CD4-positive, alpha-beta memory T cell (primary cell): Measurements from ENCODE around the gene RUNX2. TPM values are rescaled to one million over a fixed set of nuclear protein-coding genes. Genes with fewer than 3 reads are reported as not detected.

Experiments
- CTCF ChIA-PET: fragments of 350-600 bp; sonication (Branson Sonifier 250); formaldehyde crosslinking; loops from one replicate; lab custom pipeline; 2021; ENCODE audit warnings: inconsistent platforms; ENCODE audit not compliant: partially characterized antibody; lab: Charles Lee
- POLR2A ChIA-PET: fragments of 350-600 bp; sonication (Branson Sonifier 250); formaldehyde crosslinking; loops from one replicate; lab custom pipeline; 2021; ENCODE audit not compliant: partially characterized antibody; lab: Charles Lee
- DNase-seq, 5 donors: peaks; one replicate each; pipeline versions ENCODE4 v3.0.0 to v3.0.0-alpha.2; 2020 to 2022; ENCODE audit warnings: mixed read lengths in 1 of 5
- H3K27ac ChIP-seq: one replicate; pipeline ENCODE4 v1.7.0; 2013; ENCODE audit warnings: low read depth, low read length
- H3K27me3 ChIP-seq: 2 replicates; pipeline ENCODE4 v1.7.0; 2013; ENCODE audit warnings: mild to moderate bottlenecking, low read length, moderate library complexity; ENCODE audit not compliant: insufficient read depth
- H3K36me3 ChIP-seq: 2 replicates; pipeline ENCODE4 v1.7.0; 2013; ENCODE audit warnings: mild to moderate bottlenecking, low read length, moderate library complexity; ENCODE audit not compliant: insufficient read depth
- H3K4me1 ChIP-seq: 2 replicates; pipeline ENCODE4 v1.7.0; 2013; ENCODE audit warnings: mild to moderate bottlenecking, low read length, moderate library complexity; ENCODE audit not compliant: insufficient read depth
- H3K4me3 ChIP-seq, 2 donors: one replicate each; pipeline ENCODE4 v1.7.0; 2013; ENCODE audit warnings: low read length in 2 of 2, mild to moderate bottlenecking in 1 of 2
- H3K9me3 ChIP-seq, 2 donors: one replicate each; pipeline ENCODE4 v1.7.0; 2013; ENCODE audit warnings: low read length in 2 of 2, control low read depth in 1 of 2; ENCODE audit not compliant: control insufficient read depth in 1 of 2
- H3K27ac Mint-ChIP-seq, 7 donors: one replicate each; pipeline ENCODE4 v1.8.0; 2020 to 2021; ENCODE audit warnings: mixed read lengths in 7 of 7, mild to moderate bottlenecking in 6 of 7, inconsistent platforms in 3 of 7, moderate library complexity in 3 of 7
- H3K27me3 Mint-ChIP-seq, 2 donors: one replicate each; pipeline ENCODE4 v1.8.0; 2020 to 2021; ENCODE audit warnings: mixed read lengths in 2 of 2
- H3K36me3 Mint-ChIP-seq, 2 donors: one replicate each; pipeline ENCODE4 v1.8.0; 2020 to 2021; ENCODE audit warnings: mixed read lengths in 2 of 2, inconsistent platforms in 1 of 2, mild to moderate bottlenecking in 1 of 2
- H3K4me1 Mint-ChIP-seq, 4 donors: one replicate each; pipeline ENCODE4 v1.8.0; 2020 to 2021; ENCODE audit warnings: mixed read lengths in 4 of 4, mild to moderate bottlenecking in 1 of 4
- H3K4me3 Mint-ChIP-seq, 8 donors: one replicate each; pipeline ENCODE4 v1.8.0; 2020 to 2021; ENCODE audit warnings: mixed read lengths in 8 of 8, mild to moderate bottlenecking in 7 of 8, moderate library complexity in 6 of 8, inconsistent platforms in 3 of 8
- H3K9me3 Mint-ChIP-seq, 8 donors: one replicate each; pipeline ENCODE4 v1.8.0; 2020 to 2021; ENCODE audit warnings: mixed read lengths in 8 of 8, mild to moderate bottlenecking in 5 of 8, inconsistent platforms in 3 of 8, moderate library complexity in 1 of 8
- intact Hi-C: fragments of 100-400 bp; cut with micrococcal nuclease; formaldehyde crosslinking; loops from one replicate; pipeline ENCODE4 v1.15.1; 2023
- polyA plus RNA-seq, 2 donors: library from polyadenylated mRNA; unstranded; fragments of 300-500 nt; fragmentation: Illumina TruSeq; gene quantifications; one replicate each; pipeline ENCODE4 v1.2.3, GENCODE V29; 2021
- total RNA-seq, 2 experiments: library from RNA; stranded (reverse); gene quantifications; one replicate each; pipeline ENCODE4 v1.2.3, GENCODE V29; 2021

RUNX2 gene
- total and polyA plus RNA-seq, 4 experiments from 2014 or later = 4.5 to 26.6 (median 23.3) TPM

GRCh38 chr6:45613656-45614055, 285.5 kb downstream of the RUNX2 start:
- H3K36me3 Mint-ChIP-seq = peaks cover 0 to 8% of the 10 kb centered on the region in 2 donors
- ChIA-PET CTCF (interaction anchor here (1.1 to 2.2 kb wide), 2 partner anchors 27 to 28 kb away, joined by 3 to 4 read pairs; no protein-coding TSS in a partner anchor), POLR2A (no interaction called here)
- Histone ChIP-seq H3K4me1 (no peaks in the 10 kb centered on the region), H3K27ac (no peak overlapping the region), H3K9me3 (no peaks in the 10 kb centered on the region), H3K36me3 (no peaks in the 10 kb centered on the region), H3K4me3 (no peak overlapping the region), H3K27me3 (no peaks in the 10 kb centered on the region)
- H3K4me3 Mint-ChIP-seq = no peak overlapping the region
- no peak overlapping the region for H3K27ac Mint-ChIP-seq
- no peaks in the 10 kb centered on the region for H3K9me3 Mint-ChIP-seq
- intact Hi-C loops = no loop called here
- H3K27me3 Mint-ChIP-seq = no peaks in the 10 kb centered on the region
- peaks cover 0 to 8% (median 4%) of the 10 kb centered on the region in 4 donors for H3K4me1 Mint-ChIP-seq
- DNase-seq = no peak

DNA sequence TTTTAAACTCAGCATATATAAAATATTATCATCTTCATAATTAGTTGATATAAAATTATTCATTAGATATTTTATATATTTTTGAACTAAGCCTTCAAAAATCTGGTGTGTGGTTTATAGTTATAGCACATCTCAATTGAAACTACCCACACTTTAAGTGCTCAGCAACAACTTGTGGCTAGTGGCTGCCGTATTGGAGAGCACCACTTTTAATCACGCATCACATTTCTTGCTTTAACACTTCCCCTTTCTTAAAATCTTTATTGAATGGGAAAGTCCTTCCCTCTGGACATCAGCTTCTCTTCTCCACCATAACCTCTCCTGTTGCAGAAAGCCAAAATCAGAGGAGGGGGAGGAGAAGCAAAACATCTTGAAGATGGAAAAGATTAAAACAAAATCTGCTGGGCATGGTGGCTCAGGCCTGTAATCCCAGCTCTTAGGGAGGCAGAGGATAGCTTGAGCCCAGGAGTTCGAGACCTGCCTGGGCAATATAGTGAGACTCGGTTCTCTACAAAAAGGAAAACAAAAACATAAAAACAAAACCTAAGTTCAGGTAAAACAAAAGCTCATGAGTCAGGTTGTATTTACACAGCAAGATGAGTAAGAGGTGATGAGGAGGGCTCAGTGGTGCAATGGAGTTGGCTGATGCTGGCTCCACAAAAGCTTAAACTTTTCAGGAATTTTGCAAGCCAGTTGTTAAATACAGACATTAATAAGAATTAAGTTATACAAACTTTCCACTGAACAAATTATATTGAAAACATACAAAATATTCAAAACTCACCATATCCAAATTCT, 286.6 kb downstream of the RUNX2 start:
- H3K27ac Mint-ChIP-seq = peak overlapping the region in 1 of 7 donors; percentile 39
- Histone ChIP-seq H3K4me1 (peaks cover 3% of the 10 kb centered on the region), H3K9me3 (no peaks in the 10 kb centered on the region), H3K27ac (no peak overlapping the region), H3K27me3 (no peaks in the 10 kb centered on the region), H3K4me3 (no peak overlapping the region), H3K36me3 (no peaks in the 10 kb centered on the region)
- peaks cover 0 to 3% of the 10 kb centered on the region in 2 donors for H3K36me3 Mint-ChIP-seq
- peaks cover 3 to 13% (median 6%) of the 10 kb centered on the region in 4 donors for H3K4me1 Mint-ChIP-seq
- H3K4me3 Mint-ChIP-seq = no peak overlapping the region
- no peak for DNase-seq
- no peaks in the 10 kb centered on the region for H3K27me3 Mint-ChIP-seq
- intact Hi-C loops = no loop called here
- ChIA-PET POLR2A (interaction anchor here (1.6 kb wide), 1 partner anchor 28 kb away, joined by 7 read pairs; no protein-coding TSS in a partner anchor), CTCF (interaction anchor here (0.6 to 2.2 kb wide), 3 partner anchors 28 to 227 kb away, joined by 3 to 4 read pairs (median 3); no protein-coding TSS in a partner anchor)
- H3K9me3 Mint-ChIP-seq = no peaks in the 10 kb centered on the region

DNA sequence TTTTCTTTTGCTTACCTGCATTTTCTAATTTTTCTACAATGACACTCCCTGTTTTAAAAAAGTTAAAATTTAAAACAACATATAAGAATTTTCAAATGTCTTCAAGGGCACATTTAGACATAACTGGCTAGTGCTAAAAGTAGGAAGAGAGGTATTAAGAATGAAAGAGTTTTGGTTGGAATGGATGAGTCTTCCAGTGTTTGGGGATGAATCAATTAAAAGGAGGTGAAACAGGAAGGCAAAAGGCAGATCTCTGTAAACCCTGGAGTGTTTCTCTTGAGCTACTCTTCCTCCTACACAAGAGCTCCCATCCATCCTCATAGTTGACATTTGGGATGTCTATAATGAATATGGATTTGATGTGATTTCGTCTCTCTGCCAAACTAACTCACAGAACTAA, 288.1 kb downstream of the RUNX2 start:
- intact Hi-C loops = no loop called here
- no peaks in the 10 kb centered on the region for H3K27me3 Mint-ChIP-seq
- peaks cover 0 to 3% of the 10 kb centered on the region in 2 donors for H3K36me3 Mint-ChIP-seq
- DNase-seq = no peak
- Histone ChIP-seq H3K4me3 (no peak overlapping the region), H3K27ac (no peak overlapping the region), H3K9me3 (no peaks in the 10 kb centered on the region), H3K36me3 (no peaks in the 10 kb centered on the region), H3K4me1 (peaks cover 14% of the 10 kb centered on the region), H3K27me3 (no peaks in the 10 kb centered on the region)
- no peak overlapping the region for H3K4me3 Mint-ChIP-seq
- H3K27ac Mint-ChIP-seq = no peak overlapping the region
- ChIA-PET POLR2A (interaction anchor here (1.2 kb wide), 1 partner anchor 30 kb away, joined by 3 read pairs; no protein-coding TSS in a partner anchor), CTCF (no interaction called here)
- H3K4me1 Mint-ChIP-seq = peaks cover 12 to 28% (median 19%) of the 10 kb centered on the region in 4 donors
- H3K9me3 Mint-ChIP-seq = no peaks in the 10 kb centered on the region

GRCh38 chr6:45617441-45617840, 289.3 kb downstream of the RUNX2 start:
- POLR2A ChIA-PET = no interaction called here
- intact Hi-C loops = no loop called here

DNA sequence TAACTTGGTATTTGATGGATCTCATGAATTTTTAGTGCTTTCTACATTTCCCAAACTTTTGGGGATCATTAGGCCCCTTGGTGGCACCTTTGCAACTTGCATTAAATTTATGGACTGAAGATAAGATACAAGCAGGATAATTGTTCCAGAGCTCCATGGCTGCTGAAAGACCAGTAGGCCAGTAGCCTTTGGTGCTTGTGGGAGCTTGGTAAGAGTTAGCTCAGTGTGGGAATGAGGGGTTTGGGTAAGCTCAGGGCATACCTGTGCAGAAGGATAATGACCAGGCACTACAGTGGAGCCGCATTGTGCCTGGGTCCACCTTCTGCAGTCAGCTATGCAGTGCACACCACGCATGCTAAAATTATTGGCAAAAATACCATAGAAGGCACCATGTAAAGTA, 290.1 kb downstream of the RUNX2 start:
- CTCF ChIA-PET = interaction anchor here (1.0 kb wide), 1 partner anchor 31 kb away, joined by 4 read pairs; no protein-coding TSS in a partner anchor

More at GRCh38 chr6:45617441-45617840, 289.3 kb downstream of the RUNX2 start:
- peaks cover 12 to 32% (median 21%) of the 10 kb centered on the region in 4 donors for H3K4me1 Mint-ChIP-seq
- no peaks in the 10 kb centered on the region for H3K27me3 Mint-ChIP-seq
- Histone ChIP-seq H3K9me3 (no peaks in the 10 kb centered on the region), H3K27ac (no peak overlapping the region), H3K4me3 (no peak overlapping the region), H3K27me3 (no peaks in the 10 kb centered on the region), H3K36me3 (no peaks in the 10 kb centered on the region), H3K4me1 (peaks cover 14% of the 10 kb centered on the region)
- H3K4me3 Mint-ChIP-seq = no peak overlapping the region
- peaks cover 0 to 3% of the 10 kb centered on the region in 2 donors for H3K36me3 Mint-ChIP-seq
- no peaks in the 10 kb centered on the region for H3K9me3 Mint-ChIP-seq
- H3K27ac Mint-ChIP-seq = peak overlapping the region in 2 of 7 donors; percentile 30 to 38
- DNase-seq = no peak
- CTCF ChIA-PET = interaction anchor here (1.0 to 1.5 kb wide), 2 partner anchors 15 to 30 kb away, joined by 3 to 4 read pairs; no protein-coding TSS in a partner anchor

GRCh38 chr6:45619211-45619760, 291.2 kb downstream of the RUNX2 start:
- peaks cover 14% of the 10 kb centered on the region for H3K4me1 ChIP-seq
- POLR2A ChIA-PET = interaction anchor here (1.0 to 1.8 kb wide), 3 partner anchors 9 to 32 kb away, joined by 3 to 7 read pairs (median 4); no protein-coding TSS in a partner anchor
- H3K27me3 ChIP-seq = no peaks in the 10 kb centered on the region
- no peak overlapping the region for H3K27ac ChIP-seq
- no peak overlapping the region for H3K4me3 ChIP-seq
- H3K9me3 Mint-ChIP-seq = no peaks in the 10 kb centered on the region
- H3K36me3 Mint-ChIP-seq = peaks cover 0 to 3% of the 10 kb centered on the region in 2 donors
- no peaks in the 10 kb centered on the region for H3K36me3 ChIP-seq
- DNase-seq = no peak
- H3K27ac Mint-ChIP-seq = peak overlapping the region in 5 of 7 donors; percentile 25 to 84 (median 30)
- no peaks in the 10 kb centered on the region for H3K27me3 Mint-ChIP-seq
- intact Hi-C loops = no loop called here
- H3K4me1 Mint-ChIP-seq = peaks cover 12 to 32% (median 22%) of the 10 kb centered on the region in 4 donors
- peak overlapping the region in 2 of 8 donors; percentile 1 to 15 for H3K4me3 Mint-ChIP-seq
- no peaks in the 10 kb centered on the region for H3K9me3 ChIP-seq
- CTCF ChIA-PET = no interaction called here

More for the DNA sequence above, 290.1 kb downstream of the RUNX2 start:
- H3K27me3 ChIP-seq = no peaks in the 10 kb centered on the region
- H3K9me3 Mint-ChIP-seq = no peaks in the 10 kb centered on the region
- H3K4me3 ChIP-seq = no peak overlapping the region
- H3K27me3 Mint-ChIP-seq = no peaks in the 10 kb centered on the region
- H3K27ac Mint-ChIP-seq = peak overlapping the region in 2 of 7 donors; percentile 66 to 71
- H3K36me3 ChIP-seq = no peaks in the 10 kb centered on the region
- peaks cover 12 to 32% (median 22%) of the 10 kb centered on the region in 4 donors for H3K4me1 Mint-ChIP-seq
- no peaks in the 10 kb centered on the region for H3K9me3 ChIP-seq
- POLR2A ChIA-PET = no interaction called here
- H3K36me3 Mint-ChIP-seq = peaks cover 0 to 3% of the 10 kb centered on the region in 2 donors
- H3K4me3 Mint-ChIP-seq = no peak overlapping the region
- peaks cover 14% of the 10 kb centered on the region for H3K4me1 ChIP-seq
- intact Hi-C loops = no loop called here
- H3K27ac ChIP-seq = no peak overlapping the region
- no peak for DNase-seq
